Left hindlimb (tissue), 1 donor: Measurements from ENCODE around the gene KXD1.
"Not testable (repeated sequence)": the region's sequence is repeated elsewhere in the genome, so short reads cannot be mapped to it uniquely, and the experiment has no call there.

Source experiments
- DNase-seq: peaks from one replicate; pipeline ENCODE4 v3.0.0-alpha.2; 2018

Gene KXD1

GRCh38 chr19:18537431-18537830 is 20.2 kb upstream of the KXD1 start:
- no peak for DNase-seq

GRCh38 chr19:18538115-18538514 is 19.6 kb upstream of the KXD1 start:
- DNase-seq = no peak

GRCh38 chr19:18539372-18539771 is 18.3 kb upstream of the KXD1 start:
- DNase-seq = no peak

GRCh38 chr19:18540200-18540599 is 17.5 kb upstream of the KXD1 start:
- DNase-seq = not testable (repeated sequence)

GRCh38 chr19:18541258-18541991 is 16.2 kb upstream of the KXD1 start:
- DNase-seq = no peak

DNA sequence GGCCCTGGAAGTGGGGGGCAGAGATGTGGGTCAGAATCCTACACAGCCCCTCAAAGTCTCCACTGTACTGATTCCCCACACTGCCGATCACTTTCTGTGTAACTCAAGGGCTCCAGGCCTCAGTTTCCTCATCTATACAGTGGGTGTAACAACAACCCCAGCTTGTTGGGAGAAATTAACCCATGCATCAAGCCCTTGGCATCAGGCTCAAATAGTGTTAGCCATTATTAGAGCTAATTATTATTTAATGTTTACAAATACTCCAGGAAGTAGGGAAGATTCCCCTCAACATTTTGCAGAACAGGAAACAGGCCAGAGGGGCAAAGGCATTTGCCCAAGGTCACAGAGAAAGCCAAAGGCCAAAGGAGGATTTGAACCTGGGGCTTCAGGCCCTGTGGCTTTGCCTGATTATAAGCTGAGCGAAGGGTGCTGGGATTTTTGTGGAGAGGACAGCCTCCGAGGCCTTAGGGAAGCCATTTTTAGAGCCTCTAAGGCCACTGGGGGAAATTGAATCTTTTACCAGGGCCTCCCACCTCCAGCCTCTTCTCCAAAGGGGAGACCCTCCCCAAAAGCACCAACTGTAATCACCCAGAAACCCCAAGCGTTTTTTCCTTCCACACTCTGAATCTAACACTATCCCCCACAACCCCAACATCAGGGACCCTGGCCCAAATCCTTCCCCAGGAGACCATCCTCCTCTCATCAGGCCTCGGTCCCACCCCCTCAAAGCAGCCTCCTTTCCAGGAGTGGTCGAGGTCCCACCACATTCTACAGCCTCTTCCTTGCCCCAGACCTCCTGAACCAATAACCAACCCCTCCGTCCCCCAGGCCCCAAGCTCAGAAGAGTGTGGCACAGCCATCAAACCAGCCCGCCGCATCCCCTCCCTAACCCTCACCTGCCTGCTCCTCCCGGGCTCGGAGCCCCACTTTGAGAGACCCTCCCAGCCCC is 15.4 kb upstream of the KXD1 start:
- DNase-seq = no peak

DNA sequence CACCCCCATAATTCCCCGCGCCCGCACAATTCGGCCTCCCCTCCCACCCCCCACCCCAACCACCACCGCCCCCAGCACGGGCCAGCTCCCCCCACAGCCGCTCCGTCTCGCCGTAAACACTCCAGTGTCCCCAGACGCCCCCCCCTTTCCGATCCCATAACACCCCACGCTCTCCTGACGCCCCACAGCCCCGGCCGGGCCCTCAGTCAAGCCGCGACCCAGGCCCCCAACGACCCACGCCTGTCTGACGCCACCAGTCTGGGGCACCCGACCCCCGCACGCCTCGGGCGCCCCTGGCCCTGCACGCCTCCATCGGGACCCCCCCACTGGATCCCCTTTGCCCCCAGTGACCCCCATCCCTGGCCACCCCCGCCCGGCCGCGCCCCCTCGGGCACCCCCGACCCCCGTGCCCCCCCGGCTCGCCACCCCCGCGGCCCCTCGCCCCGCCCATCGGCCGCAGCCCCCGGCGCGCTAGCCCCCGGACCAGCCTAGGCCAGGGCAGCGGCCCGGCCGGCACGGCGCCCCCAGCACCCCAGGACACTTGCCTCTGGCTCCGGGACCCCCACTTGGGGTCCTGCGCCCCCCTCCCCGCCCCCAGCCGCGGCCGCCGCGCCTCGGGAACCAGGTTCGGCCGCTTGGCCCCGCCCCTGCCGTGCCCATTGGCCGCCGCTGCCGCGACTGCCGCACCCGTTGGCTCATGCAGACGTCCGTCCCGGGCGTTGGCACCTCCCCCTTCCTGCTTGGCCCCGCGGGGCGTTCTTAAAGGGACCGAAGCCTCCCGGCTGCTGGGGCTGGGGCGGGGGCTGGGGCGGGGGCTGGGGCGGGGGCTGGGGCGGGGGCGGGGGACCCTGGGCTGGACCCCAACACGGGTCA is 14.5 kb upstream of the KXD1 start, which contains the start of gene FKBP8:
FKBP8 (minus strand) TSS at position 633 of the 873 bp plus-strand sequence. CDS start 1,603 bp downstream, outside the sequence.
- DNase-seq = peak; percentile 95

DNA sequence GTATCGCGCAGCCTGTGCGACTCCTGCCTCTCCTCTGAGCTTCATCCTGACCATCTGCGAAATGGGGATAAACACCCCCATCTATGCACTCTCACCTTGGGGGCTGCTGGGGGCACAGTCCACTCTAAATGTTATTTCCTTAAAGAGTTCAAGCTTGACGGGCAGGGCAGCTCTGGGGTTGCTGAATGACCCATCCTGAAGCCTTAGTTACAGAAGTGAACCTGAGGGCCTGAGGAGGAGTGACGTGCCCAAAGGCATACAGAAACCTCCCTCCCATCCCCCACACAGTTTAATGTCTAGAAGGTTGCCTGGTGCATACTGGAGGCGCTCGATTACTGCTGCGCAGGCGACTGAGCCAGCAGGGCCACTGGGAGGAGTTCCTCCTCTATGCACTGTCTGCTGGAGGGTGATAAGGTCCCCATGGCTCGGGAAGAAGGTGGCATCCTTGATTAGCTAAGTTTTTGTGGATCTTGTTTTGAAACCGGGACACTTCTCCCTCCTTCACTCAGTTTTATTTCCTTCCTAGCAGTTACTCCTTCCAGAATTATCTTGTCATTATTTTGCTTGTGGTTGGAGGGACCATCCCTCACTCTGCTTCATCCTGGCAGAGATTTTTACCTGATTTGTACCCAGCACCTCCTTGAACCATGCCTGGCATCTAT is 13.7 kb upstream of the KXD1 start:
- no peak for DNase-seq

- no peak for DNase-seq
Observed at GRCh38 chr19:18551631-18552030, 6.0 kb upstream of the KXD1 start.

GRCh38 chr19:18558202-18558555 is 509 bp downstream of the KXD1 start:
- no peak for DNase-seq

DNA sequence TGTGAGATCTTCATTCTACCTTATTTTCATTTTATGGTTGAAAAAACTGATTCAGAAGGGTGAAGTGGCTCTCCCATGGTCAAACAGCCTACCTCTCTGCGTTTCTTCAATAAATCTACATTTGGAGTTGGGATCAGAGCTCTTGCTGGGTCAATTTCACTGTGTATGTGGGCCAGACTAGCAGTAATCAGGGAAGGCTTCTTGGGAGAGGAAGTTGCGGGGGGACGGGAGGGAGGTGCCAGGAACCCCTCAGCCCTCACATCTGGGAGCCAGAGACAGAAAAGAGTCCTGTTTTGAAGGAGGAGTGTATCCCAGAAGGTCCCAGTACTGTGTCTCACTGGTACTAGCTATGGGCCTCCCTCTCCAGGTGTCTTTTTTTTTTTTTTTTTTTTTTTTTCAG is 934 bp downstream of the KXD1 start:
- no peak for DNase-seq

GRCh38 chr19:18559685-18560084 is 2.0 kb downstream of the KXD1 start:
- DNase-seq = no peak

DNA sequence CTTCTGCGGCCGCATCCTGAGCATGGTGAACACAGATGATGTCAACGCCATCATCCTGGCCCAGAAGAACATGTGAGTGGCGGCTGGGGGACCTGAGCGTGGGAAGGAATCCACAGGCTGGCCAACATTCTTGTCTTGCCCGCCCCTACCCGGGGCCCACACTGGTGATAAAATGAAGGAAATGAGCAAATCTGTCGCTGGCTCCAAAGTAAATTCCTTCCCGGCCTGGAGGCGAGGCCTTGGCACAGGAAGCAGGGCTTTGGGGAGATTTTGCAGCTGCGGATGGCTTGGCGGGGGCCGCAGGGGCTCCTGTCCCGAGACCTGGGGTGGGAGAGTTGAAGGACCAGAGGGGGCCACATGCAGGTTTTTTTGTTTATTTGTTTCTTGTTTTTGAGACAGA is 4.4 kb downstream of the KXD1 start:
- DNase-seq = peak; percentile 83

DNA sequence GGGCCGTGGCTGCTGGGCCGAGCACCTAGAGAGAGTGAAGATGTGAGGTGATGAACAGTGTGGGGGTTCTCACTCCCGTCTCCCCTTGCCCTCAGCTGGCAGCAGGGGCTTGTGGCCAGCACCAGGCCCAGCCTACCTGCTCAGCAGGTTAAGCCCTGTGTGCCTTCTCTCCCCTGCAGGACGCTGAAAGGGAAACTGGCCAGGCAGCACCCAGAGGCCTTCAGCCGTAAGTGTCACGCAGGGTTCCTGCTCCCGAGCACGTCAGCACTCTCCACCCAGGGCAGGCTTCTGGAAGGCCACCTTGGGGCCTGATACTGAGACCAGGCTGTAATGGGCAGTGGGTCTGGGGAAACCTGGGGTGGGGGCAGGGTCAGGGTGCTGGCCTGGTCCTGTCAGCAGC is 9.3 kb downstream of the KXD1 start:
- no peak for DNase-seq

DNA sequence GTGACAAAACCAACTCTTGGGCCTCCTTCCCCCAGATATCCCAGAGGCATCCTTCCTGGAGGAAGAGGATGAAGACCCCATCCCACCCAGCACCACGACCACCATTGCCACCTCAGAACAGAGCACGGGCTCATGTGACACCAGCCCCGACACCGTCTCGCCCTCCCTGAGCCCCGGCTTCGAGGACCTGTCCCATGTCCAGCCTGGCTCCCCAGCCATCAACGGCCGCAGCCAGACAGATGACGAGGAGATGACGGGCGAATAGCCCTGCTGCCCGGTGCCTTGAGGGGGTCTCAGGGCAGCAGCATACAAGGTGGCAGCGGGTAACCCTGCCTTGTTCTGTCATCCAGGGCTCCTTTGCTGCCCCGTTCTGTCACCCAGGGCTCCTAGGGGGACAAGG is 10.7 kb downstream of the KXD1 start:
- DNase-seq = no peak

GRCh38 chr19:18571564-18572344 is 14.1 kb downstream of the KXD1 start, which contains the start of gene UBA52:
TSS of gene UBA52 (plus strand) at chr19:18571857. CDS start at chr19:18573301, 1,444 bp downstream.
- peak; percentile 98 for DNase-seq

- DNase-seq = no peak
Observed at GRCh38 chr19:18574691-18575291, 17.1 kb downstream of the KXD1 start.

GRCh38 chr19:18576383-18576782 is 18.7 kb downstream of the KXD1 start:
- DNase-seq = no peak

DNA sequence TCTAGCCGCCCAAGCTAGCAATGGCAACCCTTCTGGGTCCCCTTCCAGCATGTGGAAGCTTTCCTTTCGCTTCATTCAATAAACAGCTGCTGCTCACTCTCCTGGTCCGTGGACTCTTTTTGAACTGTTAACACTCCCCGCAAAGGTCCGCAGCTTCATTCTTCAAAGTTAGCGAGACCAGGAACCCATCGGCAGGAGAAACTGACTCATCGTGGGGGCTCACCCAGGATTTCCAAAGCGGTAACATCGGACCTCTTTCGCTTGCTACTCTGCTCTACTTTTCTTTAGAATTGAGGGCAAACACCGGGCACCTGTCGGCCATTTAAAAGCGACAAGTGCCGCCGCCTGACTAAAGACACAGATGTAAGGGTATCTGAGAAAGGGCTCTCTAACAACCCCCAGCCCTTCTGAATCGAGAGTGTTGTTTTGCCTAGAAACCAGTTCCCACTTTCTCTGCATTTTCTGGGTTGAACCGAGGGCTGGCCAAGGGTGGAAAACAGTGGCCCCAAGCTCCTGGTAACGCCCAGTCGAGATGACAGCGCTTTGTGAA is 19.8 kb downstream of the KXD1 start:
- no peak for DNase-seq

DNA sequence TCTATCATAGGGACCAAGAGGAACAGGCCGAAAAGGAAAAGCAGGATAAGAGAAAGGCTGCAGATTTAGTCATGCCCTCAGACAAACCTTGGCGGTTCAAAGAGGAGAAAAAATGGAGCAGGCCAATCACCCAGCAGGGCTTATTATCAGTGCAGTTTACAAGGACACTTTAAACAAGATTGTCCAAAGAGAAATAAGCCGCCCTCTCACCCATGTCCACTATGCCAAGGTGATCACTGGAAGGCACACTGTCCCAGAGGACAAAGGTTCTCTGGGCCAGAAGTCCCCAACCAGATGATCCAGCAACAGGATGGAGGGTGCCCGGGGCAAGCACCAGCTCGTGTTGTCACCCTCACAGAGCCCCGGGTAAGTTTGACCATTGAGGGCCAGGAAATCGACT is 22.6 kb downstream of the KXD1 start:
- no peak for DNase-seq

DNA sequence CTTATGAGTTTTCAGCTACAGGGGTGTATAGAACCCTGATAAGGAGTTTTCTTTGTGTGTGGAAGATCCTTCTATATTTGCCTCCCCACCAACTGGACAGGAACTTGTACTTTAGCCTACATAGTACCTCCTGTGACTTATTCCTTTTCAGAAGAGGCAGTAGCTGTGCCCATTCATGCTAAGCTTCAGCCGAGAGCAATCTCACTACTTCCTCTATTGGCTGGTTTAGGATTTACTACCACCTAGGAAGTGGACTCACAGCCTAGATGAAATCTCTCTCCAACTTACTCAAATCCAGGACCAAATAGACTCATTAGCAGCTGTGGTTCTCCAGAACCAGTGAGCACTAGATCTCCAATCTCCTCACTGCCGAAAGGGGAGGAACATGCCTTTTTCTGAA is 28.6 kb downstream of the KXD1 start:
- no peak for DNase-seq
